Measurements from ENCODE around the gene RNF150. TPM values are rescaled to one million over a fixed set of nuclear protein-coding genes. Genes with fewer than 3 reads are reported as not detected.

The RNF150 gene
- total RNA-seq, 1 experiment from 2014 or later = 1.3 TPM

DNA sequence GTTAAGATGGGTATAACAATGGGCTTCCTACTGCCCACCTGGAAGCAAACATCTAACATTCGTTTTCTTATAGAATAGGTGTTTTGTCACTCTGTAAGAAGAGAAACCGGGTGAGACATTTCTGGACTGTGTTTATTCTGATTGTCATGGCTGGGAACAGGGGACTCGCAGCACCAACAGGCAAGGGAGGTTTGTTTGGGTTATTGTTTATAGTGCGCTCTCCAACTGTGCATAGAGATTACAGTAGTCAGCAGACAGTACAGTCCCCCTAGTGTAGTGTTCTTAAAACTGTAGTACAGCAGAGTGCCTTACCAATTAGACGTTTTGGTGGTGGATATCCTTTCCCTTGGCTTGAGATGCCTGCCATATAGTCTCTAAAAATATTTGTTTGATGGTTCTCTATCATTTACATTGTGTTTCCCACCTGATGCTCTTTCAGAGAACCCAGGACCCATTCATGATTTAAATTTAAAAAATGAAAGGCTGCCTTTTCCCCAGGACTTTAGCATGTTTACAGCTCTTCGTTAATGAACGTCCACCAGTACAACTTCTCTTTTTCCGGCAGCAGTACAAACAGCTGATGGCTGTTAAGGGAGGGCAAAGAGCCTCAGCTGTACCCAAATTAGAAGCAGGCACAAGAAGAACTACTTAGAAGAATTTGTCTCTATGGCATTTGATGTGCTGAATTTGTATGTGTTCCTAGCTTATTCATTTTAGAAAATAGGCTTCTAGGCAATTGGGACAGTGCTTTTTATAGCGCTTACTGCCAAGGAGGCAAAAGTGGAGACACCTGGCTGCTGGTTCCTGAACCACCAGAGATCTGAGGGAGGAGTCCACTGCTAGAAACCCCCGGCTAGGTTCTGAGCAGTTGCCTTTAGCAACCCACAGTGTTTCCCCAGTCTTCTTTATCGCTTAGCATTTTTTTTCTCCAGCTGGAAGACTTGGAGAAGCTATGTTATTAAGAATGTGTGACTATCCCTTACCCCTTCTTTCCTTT, 1.0 kb upstream of the RNF150 start:
- intact Hi-C loops (cut with micrococcal nuclease; ENCODE audit: unreplicated experiment) (loop anchor here (2.0 kb wide), 1 partner anchor 273 kb away; no protein-coding TSS in a partner anchor), in situ Hi-C loops (cut with HindIII; ENCODE audit: low pct_unique_long_range_greater_than_20kb, low sequenced_read_pairs) (no loop called here)
- Histone ChIP-seq H3K36me3 (ENCODE audit: control insufficient read depth, insufficient read depth, low read length) (no peaks in the 10 kb centered on the region), H3K4me3 (ENCODE audit: low read depth in 2 of 2, low read length in 2 of 2) (no peak overlapping the region), H3K4me1 (ENCODE audit: control insufficient read depth, insufficient read depth, low read length) (no peaks in the 10 kb centered on the region), H3K27ac (ENCODE audit: low read length) (no peak overlapping the region), H3K27me3 (ENCODE audit: control insufficient read depth, insufficient read depth, low read length) (peaks cover 2% of the 10 kb centered on the region; the same call in 1 of the 2 replicates), H3K9me3 (ENCODE audit: control insufficient read depth, insufficient read depth, low read depth, low read length) (no peaks in the 10 kb centered on the region)
- no TSS peak for BruUV-seq (replicated peaks)
- DNase-seq (ENCODE audit: low read depth, low spot score) (no peak), ATAC-seq (no peak)
- ChIA-PET POLR2A (interaction anchor here (0.6 kb wide), 1 partner anchor 369 kb away, joined by 4 read pairs; no protein-coding TSS in a partner anchor), CTCF (interaction anchor here (1.9 kb wide), 1 partner anchor 248 kb away, joined by 22 read pairs; no protein-coding TSS in a partner anchor)
- TF ChIP-seq POLR2AphosphoS5 (IDR thresholded peaks at IDR 0.05; ENCODE audit: low read depth, low read length) = no peak
- TF ChIP-seq, protein P1, sequence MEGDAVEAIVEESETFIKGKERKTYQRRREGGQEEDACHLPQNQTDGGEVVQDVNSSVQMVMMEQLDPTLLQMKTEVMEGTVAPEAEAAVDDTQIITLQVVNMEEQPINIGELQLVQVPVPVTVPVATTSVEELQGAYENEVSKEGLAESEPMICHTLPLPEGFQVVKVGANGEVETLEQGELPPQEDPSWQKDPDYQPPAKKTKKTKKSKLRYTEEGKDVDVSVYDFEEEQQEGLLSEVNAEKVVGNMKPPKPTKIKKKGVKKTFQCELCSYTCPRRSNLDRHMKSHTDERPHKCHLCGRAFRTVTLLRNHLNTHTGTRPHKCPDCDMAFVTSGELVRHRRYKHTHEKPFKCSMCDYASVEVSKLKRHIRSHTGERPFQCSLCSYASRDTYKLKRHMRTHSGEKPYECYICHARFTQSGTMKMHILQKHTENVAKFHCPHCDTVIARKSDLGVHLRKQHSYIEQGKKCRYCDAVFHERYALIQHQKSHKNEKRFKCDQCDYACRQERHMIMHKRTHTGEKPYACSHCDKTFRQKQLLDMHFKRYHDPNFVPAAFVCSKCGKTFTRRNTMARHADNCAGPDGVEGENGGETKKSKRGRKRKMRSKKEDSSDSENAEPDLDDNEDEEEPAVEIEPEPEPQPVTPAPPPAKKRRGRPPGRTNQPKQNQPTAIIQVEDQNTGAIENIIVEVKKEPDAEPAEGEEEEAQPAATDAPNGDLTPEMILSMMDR (IDR thresholded peaks at IDR 0.05) = no peak
- TF ChIP-seq, protein P2, sequence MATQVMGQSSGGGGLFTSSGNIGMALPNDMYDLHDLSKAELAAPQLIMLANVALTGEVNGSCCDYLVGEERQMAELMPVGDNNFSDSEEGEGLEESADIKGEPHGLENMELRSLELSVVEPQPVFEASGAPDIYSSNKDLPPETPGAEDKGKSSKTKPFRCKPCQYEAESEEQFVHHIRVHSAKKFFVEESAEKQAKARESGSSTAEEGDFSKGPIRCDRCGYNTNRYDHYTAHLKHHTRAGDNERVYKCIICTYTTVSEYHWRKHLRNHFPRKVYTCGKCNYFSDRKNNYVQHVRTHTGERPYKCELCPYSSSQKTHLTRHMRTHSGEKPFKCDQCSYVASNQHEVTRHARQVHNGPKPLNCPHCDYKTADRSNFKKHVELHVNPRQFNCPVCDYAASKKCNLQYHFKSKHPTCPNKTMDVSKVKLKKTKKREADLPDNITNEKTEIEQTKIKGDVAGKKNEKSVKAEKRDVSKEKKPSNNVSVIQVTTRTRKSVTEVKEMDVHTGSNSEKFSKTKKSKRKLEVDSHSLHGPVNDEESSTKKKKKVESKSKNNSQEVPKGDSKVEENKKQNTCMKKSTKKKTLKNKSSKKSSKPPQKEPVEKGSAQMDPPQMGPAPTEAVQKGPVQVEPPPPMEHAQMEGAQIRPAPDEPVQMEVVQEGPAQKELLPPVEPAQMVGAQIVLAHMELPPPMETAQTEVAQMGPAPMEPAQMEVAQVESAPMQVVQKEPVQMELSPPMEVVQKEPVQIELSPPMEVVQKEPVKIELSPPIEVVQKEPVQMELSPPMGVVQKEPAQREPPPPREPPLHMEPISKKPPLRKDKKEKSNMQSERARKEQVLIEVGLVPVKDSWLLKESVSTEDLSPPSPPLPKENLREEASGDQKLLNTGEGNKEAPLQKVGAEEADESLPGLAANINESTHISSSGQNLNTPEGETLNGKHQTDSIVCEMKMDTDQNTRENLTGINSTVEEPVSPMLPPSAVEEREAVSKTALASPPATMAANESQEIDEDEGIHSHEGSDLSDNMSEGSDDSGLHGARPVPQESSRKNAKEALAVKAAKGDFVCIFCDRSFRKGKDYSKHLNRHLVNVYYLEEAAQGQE (IDR thresholded peaks at IDR 0.05; ENCODE audit: insufficient read depth in 1 of 2, low read depth in 2 of 2, low read length in 1 of 2) = no peak
- no peak for TF ChIP-seq SIN3A (IDR thresholded peaks at IDR 0.05; ENCODE audit: borderline replicate concordance, insufficient read depth, low read depth, low read length)
- TF ChIP-seq TCF7L2 (IDR thresholded peaks at IDR 0.05; ENCODE audit: low read depth, low read length) = no peak

DNA sequence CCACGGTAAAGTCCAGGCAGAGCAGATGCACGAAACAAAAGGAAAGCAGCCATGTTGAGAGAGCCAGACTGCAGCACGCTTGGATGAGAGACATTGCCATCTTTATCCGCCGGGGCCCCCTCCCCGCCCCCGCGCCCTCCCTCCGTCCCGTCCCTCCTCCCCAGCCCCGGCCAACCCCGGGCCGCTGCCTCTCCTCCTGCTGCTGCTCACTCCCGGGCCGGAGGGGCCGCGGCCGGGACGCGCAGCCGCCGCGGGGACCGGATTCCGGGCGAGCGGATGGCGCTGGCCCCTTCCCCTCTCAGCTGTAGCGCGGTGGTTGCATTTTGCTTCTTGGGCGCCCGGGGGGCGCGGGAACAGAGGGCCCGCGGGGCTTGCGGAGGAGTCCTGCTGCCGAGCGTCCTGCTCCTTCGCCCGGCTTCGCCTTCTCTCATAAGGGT, 542 bp downstream of the RNF150 start:
- H3K27me3 ChIP-seq (ENCODE audit: control insufficient read depth, insufficient read depth, low read length) = peaks cover 2% of the 10 kb centered on the region; the same call in 1 of the 2 replicates
- TF ChIP-seq, protein P1 (IDR thresholded peaks at IDR 0.05) = no peak
- POLR2A ChIA-PET = no interaction called here
- peak overlapping the region; percentile 43 to 52 for H3K4me3 ChIP-seq (ENCODE audit: low read depth in 2 of 2, low read length in 2 of 2)
- DNase-seq (ENCODE audit: low read depth, low spot score) (no peak), ATAC-seq (peak; percentile 50)
- CTCF ChIA-PET = interaction anchor here (0.7 to 1.9 kb wide), 4 partner anchors 244 to 360 kb away, joined by 3 to 22 read pairs (median 5); no protein-coding TSS in a partner anchor
- in situ Hi-C loops (cut with HindIII; ENCODE audit: low pct_unique_long_range_greater_than_20kb, low sequenced_read_pairs) = no loop called here
- BruUV-seq (replicated peaks) = no TSS peak
- intact Hi-C loops (cut with micrococcal nuclease; ENCODE audit: unreplicated experiment) = loop anchor here (2.0 kb wide), 1 partner anchor 272 kb away; no protein-coding TSS in a partner anchor
- no peaks in the 10 kb centered on the region for H3K9me3 ChIP-seq (ENCODE audit: control insufficient read depth, insufficient read depth, low read depth, low read length)
- no peaks in the 10 kb centered on the region for H3K36me3 ChIP-seq (ENCODE audit: control insufficient read depth, insufficient read depth, low read length)
- H3K27ac ChIP-seq (ENCODE audit: low read length) = no peak overlapping the region
- H3K4me1 ChIP-seq (ENCODE audit: control insufficient read depth, insufficient read depth, low read length) = no peaks in the 10 kb centered on the region
